HG02571 (cell line): ENCODE measurements around the gene CPLX3.

Experiments
- ATAC-seq: cut with Tn5 transposase; IDR thresholded peaks from one replicate; pipeline ENCODE4 v1.9.1; 2021; ENCODE audit warnings: mild to moderate bottlenecking, moderate library complexity; ENCODE audit not compliant: unreplicated experiment

CPLX3 gene

GRCh38 chr15:74842581-74843444 is 16.4 kb downstream of the CPLX3 start, which contains the start of gene ULK3:
TSS of gene ULK3 (minus strand) at chr15:74843156. CDS start at chr15:74843105, 51 bp downstream.
- peak; percentile 78 for ATAC-seq

- no peak for ATAC-seq
Measured at GRCh38 chr15:74843445-74843828, 17.0 kb downstream of the CPLX3 start.

DNA sequence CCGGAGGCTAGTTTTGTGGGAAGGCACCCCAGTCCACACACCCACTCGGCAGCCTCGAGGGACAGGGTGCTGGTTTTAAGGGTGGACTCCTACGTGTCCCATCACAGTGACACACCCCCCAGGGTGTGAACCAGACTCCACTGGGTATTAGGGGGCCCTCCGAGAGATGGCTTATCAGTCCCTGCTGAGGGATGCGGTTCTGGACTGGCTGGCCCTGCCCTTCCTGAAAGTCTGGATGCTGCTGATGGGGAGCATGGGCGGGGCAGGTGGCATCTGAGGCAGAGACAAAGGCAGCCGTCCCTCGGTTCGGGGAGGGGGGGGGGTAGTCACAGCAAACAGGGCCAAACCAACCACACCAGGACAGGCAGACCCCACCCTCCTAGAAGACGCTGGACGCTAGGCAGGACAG is 17.5 kb downstream of the CPLX3 start:
- no peak for ATAC-seq

- ATAC-seq: no peak
Measured at GRCh38 chr15:74844319-74845207, 18.1 kb downstream of the CPLX3 start.

GRCh38 chr15:74845208-74845568 is 18.8 kb downstream of the CPLX3 start:
- no peak for ATAC-seq

- no peak for ATAC-seq
Measured at GRCh38 chr15:74845581-74845980, 19.2 kb downstream of the CPLX3 start.

GRCh38 chr15:74847432-74847831 is 21.0 kb downstream of the CPLX3 start:
- no peak for ATAC-seq

- ATAC-seq: no peak
Measured at GRCh38 chr15:74850393-74850792, 24.0 kb downstream of the CPLX3 start.

DNA sequence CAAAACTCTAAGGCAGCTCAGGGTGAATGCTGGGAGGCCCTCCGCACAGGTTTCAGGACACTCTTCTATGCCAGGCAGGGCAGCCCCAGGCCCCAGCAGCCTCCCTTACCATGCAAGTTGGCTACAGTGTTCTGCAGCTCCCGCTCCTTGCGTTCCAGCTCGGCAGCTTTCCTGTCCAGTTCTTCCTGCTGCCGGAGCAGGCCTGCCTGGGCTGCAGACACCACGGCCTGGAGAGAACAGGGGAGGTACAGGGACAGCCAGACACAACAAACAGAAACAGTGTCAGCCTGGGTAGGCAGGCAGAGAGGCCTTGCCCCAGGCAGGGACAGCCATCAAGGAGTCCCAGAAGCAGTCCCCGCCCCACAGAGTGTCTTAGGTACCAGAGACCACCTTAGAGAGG is 25.5 kb downstream of the CPLX3 start:
- no peak for ATAC-seq

GRCh38 chr15:74854453-74855022 is 28.1 kb downstream of the CPLX3 start:
- no peak for ATAC-seq

- no peak for ATAC-seq
Measured at GRCh38 chr15:74855857-74856256, 29.4 kb downstream of the CPLX3 start.

DNA sequence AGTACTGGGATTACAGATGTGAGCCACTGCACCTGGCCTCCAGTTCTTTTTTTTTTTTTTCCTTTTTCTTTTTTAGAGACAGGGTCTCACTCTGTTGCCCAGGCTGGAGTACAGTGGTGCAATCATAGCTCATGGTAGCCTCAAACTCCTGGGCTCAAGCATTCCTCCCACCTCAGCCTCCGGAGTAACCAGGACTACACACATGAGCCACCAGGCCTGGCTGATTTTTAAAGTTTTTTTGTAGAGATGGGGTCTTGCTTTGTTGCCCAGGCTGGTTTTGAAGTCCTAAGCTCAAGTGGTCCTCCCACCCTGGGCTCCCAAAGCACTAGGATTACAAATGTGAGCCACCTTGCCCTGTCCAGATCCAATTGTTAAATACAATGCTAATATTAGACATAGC is 30.1 kb downstream of the CPLX3 start:
- no peak for ATAC-seq

GRCh38 chr15:74857082-74857655 is 30.7 kb downstream of the CPLX3 start:
- peak; percentile 46 for ATAC-seq

DNA sequence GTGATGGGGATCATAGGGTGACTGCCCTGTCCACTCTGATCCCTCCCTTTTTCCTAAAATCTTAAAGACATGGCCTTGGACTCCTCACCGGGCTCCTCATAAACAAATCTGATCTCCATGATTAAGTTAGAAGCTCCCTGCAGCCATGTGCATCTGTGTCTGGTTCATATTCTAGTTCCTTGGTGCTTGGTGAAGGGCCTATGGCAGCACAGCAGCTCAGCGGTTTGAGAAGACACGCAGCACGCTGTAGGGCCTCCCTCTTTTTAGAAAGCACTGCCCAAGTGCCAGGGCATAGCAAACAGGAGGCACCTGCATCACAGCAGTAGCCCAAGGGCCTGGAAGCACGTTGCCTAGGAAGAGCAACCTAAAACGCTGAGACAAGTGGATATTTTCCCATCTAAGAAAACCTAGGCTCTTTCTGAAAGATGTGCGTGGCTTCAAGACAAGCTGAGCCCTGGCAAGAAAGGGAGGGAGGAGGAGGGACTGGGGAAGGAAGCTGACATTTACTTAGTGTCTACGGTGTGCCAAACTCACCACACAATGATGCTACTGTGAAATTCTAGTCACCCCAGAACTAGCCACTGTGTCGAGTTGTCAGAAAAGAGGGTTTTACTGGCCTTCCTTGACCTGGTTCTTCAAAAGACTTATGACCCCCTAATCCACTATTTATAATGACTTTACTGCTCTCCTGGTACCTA is 31.4 kb downstream of the CPLX3 start:
- ATAC-seq: peak; percentile 23

DNA sequence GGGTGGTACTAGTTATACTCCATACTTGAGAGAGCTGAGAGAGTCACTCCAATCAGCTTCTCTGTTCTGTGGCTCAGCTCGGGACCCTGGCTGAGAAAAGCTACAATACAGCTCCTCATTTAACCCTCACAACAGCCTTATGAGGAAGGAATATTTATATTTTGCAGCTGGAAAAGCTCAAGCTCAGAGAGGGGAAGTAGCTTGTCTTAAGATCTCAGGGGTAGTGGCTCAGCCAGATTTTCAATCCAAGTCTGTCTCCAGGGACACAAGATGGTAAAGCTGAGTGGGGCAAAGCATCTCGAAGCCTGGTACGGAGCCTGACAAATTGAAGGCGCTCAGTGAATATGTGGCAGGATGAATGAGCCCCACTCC is 31.9 kb downstream of the CPLX3 start:
- no peak for ATAC-seq

DNA sequence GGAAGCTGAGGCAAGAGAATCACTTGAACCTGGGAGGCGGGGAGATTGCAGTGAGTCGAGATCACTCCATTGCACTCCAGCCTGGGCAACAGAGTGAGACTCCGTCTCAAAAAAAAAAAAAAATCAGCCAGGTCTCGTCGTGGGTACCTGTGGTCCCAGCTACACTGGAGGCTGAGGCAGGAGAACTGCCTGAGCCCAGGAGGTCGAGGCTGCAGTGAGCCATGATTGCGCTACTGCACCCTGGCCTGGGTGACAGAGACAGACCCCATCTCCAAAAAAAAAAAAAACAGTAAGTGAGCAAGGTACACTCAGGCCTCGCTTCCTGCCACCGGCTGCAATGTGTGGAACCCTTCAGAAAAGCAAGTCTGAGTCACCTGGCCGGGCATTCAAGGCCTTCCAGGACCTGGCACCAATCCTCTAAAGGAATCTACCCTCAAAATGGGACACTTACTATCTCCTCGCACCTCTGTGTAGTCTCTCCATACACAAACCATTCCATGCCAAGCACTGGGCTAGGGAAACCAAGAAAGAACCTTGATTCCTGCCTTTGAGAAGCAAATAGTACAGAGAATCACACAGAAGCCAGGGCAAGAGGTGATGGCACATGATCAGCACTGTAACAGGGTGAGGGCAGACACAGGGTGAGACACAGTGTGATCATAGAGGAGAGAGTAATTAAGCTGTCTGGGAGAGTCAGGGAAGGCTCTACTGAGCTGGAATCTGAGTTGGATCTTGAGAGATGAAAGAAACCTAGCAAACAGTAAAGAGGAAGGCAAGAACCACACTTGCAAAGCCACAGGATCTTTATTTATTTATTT is 37.0 kb downstream of the CPLX3 start:
- ATAC-seq: no peak

DNA sequence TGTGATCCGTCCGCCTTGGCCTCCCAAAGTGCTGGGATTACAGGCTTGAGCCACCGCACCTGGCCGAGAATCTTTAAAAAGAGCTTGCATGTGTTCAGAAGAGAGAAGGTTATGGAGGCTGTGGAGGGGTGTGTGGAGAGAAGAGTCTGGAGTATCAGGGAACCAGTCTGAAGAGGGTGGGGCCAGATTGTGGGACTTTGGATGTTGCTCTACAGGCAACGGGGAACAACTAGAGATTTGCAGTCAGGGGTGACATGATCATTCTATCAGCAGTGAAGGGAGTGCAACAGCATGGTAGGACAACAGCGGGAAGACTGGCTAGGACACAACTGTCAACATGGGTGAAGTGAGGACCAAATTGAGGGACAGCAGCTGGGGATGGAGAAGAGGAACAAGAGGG is 37.9 kb downstream of the CPLX3 start:
- no peak for ATAC-seq

GRCh38 chr15:74865316-74865715 is 38.9 kb downstream of the CPLX3 start:
- no peak for ATAC-seq

- ATAC-seq: no peak
Measured at GRCh38 chr15:74866090-74866489, 39.7 kb downstream of the CPLX3 start.
